DMS79 (cell line): ENCODE data around the gene TEAD1.
A peak's percentile ranks its signal among the peaks of the same experiment; 100 is the strongest.

Source experiments
- DNase-seq: peaks from one replicate; lab custom pipeline; 2025; lab: John Stamatoyannopoulos, UW

Gene TEAD1

DNA sequence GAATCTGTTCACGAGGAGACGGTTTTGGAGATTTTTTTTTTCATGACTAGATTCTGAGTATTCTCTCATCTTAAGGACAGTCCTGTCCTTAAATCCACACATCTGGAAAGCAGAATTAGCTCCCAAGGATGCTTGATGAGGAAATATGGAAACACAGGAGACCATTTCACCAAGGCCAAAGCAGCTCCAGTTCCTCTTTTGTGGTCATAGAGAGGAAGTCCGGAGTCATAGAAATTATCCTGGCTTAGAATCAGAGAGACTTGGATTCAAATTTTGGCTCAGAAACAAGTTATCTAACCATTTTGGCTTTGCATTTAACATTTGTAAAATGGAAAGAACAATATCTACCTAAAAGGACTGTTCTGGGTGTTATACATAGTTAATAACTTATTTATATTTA lies 7.3 kb upstream of the TEAD1 start:
- DNase-seq = no peak

DNA sequence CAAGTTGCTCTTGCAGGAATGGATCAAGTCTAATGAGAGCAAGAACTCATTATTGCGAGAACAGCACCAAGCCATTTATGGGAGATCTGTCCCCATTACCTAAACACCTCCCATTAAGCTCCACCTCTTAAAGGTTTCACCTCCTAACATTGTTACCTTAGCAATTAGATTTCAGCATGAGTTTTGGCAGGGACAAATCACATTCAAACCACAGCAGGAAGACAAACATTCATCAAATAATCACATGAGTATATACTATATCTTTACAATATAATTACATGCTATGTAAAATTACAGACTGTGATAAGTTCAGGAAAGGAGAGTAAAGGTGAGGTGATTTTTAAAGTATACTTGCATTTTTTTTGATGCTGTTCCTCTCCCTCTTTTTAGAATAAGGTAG lies 6.6 kb upstream of the TEAD1 start:
- DNase-seq = no peak

DNA sequence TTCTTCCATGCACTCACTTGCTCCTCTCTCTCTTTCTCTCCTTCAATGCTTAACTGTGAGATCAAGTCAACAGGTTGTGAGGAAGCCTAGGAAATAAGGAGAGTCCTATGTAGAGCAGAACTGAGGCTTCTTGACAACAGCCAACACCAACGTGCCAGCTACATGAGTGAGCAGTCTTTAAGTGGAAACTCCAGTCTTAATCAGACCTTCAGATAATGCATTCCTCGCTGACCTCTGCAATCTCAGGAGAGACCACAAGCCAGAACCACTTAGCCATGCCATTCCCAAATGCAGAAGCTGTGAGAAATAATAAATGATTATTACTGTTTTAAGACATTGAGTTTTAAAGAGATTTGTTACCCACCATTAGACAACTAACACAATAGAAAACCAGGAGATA lies 6.1 kb upstream of the TEAD1 start:
- no peak for DNase-seq

DNA sequence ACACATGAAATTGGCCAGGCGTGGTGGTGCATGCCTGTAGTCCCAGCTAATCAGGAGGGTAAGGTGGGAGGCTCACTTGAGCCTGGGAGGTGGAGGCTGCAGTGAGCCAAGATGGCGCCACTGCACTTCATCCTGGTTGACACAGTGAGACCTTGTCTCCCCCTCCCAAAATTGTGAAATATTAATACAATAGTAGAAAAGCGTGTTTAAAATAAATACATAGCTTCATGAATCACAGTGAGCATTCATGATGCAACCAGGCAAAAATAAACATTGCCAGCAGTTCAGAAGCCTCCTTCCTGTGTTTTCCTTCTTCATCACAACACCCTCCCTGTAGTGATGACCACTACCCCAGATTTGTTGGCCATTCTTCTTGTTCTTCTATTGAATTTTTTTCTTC lies 4.3 kb upstream of the TEAD1 start:
- DNase-seq = no peak

DNA sequence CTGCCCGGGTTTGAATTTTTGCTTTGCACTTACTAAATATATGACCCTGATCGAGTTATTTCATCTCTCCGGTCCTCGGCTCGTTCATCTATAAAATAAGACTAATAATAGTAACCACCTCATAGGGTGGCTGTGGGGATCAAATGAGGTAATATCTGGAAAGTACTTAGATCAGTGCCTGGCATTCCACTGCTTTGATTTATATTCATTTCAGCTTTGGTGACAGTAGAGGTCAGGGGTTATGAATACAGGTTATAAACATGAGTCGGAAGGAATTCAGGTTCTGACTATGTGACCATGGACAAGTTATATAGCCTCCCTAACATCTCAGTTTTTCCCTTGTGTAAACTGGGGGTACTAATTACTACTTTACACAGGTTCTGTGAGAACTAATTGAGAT lies 2.9 kb upstream of the TEAD1 start:
- DNase-seq = no peak

DNA sequence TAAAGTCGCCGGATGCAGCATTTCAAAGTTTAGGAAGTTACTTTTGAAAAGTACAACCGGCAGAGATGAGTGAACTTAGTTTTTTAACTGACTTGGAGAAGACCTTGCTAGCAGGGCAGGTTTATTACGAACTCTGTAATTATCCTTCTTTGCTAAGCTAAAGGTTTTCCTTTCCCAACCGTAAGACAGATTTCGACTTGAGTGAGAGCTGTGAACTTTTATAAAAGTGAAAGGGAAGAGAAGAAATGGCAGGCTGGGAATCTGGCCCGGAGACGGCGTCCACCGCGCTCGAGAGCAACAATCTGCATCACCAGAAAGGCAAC lies 659 bp upstream of the TEAD1 start:
- no peak for DNase-seq

DNA sequence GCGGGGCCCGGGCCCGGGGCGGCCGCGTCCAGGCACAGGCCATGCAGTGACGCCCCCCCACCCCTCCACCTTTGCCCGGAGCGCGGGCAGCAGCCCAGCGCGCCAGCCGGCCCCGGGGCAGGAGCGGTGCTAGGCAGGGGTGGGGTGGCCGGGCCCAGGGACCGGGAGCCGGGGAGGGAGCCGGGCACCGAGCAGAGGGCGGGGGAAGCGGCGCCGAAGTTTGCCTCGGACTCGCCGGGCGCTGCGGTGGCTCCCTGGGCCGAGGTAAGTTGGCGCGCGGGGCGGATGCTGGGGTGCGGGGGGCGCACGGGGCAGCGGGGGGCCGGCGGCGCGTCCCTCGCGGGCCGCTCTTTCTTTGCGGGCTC lies 332 bp downstream of the TEAD1 start:
- DNase-seq = no peak

DNA sequence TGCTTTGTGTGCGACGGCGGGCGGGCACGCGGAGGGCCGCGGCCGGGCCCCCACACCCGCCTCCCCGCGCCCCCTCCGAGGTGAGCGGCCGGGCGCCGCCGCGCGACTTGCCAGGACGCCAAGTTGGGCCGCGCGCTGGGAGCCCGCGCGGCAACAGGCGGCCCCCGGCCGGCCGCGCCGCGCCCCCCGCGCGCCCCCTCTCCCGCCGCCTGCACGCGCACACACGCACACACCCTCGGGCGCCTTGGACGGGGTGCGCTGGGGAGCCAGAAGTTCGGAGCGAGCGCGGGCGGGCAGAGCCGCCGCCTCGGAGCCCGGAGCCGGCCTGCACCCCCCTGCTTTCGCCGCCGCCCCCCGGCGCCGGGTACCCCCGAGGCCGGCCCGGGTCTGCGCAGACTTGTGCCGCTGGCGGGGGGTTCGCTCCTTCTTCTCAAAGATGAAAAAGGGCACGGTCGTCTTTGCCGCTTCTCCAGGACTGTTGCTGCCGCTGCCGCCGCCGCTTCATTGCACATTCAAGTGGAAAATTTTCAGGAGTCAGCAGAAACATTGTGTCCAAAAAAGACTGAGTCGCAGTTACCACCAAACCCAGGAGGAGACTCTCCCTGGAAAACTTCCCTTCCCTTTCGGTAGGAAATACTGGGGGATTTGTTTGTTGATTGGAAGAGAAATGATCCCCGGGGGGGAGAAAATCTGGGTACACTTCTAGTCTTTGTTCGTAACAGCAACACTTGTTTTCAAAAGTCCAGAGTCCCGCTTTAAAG lies 895 bp downstream of the TEAD1 start:
- peak; percentile 70 for DNase-seq

DNA sequence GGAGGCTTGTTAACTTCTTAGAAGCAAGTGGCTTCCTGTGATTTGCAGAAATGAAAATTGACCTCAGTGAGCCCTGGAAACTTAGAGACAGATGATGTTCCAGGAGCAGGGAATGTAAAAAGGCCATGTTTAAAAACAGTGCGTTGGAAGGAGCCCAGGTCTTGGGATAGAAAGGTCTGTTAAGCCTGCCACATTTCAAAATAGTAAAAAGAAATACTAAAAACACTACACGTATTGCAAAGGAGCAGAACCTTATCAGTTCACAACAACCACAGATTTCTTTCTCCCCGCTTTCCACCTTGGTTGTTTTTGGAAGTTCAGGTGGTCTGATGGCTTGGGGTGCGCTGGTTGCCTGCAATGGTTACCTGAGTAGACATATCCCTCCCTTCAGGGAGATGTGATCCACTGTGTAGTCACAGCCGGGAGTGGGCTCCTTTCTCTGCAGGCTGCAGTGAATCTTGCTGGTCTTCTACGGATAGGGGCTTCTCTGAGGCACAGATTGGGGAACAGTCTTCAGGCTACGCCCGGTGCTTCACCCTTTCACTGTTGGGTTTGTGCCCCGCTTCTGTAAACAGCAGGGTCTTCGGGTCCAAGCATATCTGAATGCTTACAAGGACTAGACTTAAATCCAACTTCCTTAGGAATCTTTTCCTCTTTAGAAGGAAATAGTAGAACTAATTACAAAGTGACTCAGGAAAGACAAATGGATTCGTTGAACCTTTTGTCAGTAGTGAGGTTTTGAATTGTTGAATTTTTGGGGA lies 1.9 kb downstream of the TEAD1 start:
- no peak for DNase-seq

DNA sequence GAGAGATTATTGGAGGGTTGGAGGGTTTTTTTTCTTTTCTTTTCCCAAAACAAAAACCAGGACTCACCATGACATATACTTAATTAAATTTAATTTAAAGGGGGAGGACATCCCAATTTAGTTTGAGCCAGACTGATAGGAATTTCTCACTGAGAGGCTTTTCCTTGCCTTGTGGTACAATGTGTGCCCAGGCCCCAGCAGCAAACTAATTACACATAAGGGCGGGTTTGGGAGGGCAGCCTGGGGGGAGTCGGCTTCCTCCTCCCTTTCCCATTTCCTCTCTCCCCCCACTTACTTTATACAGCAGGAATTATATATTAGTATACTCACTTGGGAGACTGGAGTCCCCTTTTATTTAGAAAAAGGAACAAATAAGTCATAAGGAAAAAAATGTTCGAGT lies 2.9 kb downstream of the TEAD1 start:
- no peak for DNase-seq

DNA sequence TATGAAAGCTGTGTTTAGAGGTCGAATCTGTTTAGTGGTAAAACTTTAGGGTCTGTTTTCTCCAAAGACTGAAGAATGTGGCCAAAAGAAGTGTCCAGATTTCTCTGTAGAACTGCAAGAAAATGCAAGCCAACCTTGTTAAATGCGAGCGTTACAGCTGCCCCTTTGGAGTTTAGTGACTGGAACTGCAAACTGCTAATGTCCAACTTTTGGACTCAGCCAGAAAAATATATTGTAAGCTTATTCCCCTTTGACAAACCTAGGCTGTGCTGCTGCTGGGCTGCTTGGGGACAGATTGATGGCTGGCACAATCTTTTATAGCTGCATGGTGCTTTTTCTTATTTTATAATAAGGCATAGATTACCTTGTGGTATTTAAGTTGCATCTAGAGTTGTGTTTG lies 3.9 kb downstream of the TEAD1 start:
- no peak for DNase-seq

DNA sequence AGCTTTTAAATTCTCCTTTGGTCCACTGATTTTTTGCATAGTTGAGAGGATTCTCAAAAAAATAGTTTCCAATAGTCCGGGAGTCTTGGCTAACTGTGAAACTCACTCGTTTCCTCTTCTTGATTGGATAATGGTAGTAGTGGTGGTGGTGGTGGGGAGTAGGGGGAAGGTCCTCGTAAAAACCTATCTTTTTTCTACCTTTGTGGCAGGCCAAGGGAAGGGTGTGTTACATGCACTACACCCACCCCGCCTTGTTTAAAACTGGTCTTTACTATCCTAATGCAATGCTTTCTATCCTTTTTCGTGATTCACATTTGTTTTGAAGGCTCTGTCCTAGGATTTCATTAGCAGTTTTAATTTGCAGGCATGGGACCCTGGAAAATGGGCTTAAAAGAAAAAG lies 4.8 kb downstream of the TEAD1 start:
- DNase-seq = no peak

DNA sequence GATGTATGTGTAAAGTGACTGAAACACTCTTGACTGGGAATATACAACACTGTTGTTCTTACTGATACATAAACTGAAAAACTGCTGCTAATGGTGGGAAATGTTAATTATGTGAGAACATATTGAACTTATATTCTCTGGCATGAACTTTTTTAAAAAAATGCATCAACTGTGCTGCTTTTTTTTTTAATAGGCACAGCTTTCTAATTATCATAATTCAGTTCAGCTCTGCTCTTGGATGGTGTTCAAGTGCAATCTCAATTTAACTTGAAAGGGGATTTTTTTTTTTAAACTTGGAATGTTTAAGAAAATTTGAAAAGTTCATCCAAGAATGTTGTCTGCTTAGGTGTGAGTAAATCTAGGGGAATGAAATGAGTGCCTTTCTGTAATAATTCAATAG lies 5.2 kb downstream of the TEAD1 start:
- no peak for DNase-seq

DNA sequence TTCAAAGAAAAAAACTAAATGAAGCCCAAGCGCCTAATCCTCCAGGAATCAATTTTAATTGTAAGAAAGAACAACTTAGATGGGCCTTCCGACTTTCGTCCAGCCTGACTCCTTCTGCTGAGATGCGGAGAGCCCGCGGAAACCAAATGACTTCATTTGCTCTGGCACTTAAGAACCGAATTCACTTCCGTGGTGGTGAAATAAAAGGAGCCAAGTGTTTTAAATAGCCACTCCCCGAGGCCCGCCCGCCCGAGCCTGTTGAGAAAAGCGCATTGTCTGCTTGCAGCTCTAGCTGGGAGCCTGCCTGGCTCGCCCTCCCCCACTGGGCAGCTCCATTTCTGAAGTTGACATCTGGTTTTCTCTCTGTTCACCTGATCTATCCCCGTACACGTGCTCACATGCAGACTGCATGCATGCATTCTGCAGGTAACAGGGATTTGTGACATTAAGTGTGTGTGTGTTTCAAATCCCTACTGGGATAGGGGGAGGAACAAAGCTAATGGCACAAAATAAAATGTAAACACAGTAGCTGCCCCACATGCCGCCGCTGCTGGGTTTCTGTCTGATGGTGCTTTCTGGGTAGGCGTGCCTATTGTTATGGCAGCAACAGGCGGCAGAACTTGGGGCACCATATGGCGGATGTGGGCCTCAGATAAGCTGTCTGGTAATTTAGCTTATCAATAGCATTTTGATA lies 6.2 kb downstream of the TEAD1 start:
- peak; percentile 94 for DNase-seq

DNA sequence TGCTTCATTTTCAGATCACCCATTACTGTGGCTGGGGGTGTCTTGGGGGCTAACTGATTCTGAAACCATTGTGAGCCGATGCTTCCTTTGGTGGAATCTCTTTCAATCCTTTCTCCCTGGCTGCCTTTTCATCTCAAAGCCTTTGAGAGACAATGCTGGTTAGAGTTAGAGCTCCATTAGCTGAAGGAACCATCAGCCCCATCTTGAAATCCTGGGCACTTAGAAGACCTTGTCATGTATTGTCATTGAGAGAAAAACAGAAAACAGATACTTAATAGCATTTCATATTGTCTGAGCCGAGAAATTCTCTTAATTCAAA lies 6.7 kb downstream of the TEAD1 start:
- no peak for DNase-seq

DNA sequence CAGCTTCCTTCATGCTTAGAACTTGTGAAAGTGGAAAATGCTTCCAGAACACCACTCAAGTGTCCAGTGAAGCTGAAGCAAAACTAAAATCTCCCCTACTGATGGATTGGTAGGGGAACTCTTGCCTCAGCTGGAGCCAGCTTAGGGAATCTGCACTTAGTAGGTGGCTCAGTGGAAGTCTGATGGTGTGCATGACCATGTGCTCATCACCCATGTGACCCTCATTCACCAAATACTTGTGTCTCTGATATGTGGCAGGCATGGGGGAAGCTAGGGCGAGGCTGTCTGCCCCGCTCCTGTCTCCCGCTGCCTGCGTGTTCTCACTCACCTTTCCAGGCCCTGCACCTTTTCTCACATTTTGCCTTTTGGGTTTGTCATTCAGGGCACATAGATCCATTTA lies 7.2 kb downstream of the TEAD1 start:
- DNase-seq = no peak

DNA sequence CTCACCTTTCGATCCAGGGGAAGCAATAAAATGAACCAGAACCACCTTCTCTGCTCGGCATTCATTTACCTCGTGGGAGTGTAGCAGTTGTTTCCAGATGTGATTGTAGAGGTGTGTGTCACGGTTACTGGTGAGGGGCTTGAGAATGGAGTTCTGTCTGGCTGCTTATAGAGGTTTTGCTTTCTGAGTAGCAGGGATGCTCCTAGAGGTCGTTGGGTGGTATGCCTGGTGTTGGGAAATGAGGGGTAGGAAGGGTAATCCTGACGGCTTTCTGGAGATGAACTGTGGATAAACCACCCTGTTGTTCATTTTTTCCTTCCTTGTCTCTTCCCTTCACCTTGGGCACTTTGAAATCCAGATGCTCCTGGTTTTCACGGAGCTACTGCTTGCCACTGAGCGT lies 8.1 kb downstream of the TEAD1 start:
- DNase-seq = no peak

DNA sequence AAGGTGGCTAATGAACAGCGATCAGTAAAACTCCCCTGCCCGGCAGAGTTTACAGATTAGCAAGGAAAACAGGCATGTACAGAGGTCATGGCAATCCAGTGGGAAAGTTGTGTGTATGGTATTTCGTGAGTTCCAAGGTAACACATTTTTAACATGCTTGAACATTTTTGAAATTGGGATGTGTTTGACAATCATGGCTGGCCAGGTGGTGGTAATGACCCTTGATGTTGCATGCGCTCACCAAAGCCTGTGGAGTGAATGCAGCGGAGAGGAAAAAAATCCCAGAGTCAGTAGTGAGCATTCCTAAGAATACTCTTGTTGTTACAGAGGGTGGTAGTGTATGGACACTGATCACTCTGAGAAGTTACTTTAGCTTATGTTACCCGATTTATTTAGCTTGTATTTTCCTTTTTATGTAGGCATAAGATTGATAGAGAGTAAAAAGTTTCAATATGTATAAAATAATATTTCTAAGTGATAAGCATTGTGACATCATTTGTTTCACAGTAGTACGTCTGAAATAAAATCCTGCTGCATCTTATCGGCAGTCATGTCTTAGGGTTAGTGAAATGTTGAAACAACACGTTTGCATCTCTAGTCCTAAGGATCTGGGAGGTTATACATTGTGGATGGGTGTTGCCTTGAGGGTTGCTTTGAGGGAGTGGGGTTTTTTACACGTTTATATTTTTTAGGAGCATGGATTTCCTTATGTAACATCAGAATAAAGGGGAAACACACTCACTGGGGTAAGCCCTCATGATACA lies 8.7 kb downstream of the TEAD1 start:
- no peak for DNase-seq

DNA sequence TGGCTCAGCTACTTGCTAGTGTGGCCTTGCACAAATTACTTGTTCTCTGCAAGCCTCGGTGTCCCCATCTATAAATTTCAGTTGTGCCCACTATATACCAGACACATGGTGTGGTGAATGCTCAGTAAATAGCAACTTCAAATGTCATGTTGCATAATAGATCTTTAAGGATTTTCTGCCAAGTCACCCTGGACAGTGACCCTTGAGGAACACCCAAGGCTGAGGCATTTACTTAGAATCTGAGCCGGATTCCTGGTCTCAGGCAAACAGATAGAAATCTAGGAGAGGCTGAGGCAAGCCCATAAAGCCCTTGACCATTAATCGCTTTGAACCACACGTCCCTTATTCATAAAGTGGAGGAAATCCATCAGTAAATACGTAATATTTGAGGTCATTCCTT lies 9.7 kb downstream of the TEAD1 start:
- DNase-seq = no peak

DNA sequence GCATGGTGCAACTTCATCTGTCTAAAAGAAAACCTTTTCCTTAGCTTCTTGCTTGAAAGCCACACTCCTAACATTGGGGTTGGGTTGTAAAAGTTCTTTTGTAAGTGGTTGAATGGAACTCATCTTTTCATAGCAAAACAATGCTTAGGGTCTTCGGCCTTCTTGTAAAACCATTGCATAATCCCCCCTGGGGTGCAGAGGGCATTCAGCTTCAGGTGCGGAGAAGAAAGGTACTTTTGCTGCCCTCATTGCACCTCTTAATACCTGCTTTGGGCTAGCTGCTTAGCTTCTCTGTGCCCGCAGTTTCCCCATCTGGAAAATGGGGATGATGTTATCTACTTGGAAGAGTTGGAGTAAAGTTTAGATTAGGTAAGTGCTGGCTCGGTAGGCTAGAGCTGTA lies 10.1 kb downstream of the TEAD1 start:
- no peak for DNase-seq

DNA sequence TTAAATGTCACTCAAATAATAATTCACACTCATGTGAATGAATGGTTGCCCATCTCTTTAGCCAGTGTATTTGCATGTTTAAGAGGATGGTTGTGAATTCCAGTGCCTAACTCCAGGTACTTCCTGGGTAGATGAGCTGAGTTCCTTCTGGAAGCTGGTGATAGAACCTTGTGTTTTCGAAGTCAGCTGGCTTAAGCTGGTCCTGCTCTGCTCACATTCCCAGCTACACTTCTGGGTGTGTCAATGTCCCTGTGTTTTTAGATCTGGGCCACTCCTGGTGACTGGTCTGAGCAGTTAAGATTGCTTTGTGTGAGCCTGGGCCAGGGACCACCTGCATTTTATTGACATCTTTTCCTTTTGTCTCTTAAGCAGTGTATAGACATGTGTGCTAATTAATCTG lies 10.6 kb downstream of the TEAD1 start:
- no peak for DNase-seq

DNA sequence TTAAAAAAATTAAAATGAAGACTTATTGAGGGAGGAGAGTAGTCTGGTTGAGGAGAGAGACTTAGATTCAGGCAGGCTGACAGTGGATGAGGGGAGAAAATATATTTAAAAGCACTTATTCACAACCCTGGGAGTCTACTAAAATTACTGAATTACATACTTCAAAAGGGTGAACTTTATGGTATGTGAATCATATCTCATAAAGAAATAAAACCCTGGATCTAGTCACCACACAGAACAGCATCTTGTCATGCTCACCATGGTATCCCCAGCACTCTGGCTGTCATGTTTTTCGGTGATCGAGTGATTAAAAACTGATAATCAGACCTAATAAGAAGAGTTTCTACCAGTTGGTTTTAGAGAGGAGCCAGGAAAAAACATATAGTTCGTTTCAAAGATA lies 11.0 kb downstream of the TEAD1 start:
- no peak for DNase-seq
